GM12878 (cell line): ENCODE measurements around the gene ZMIZ1. TPM values are rescaled to one million over a fixed set of nuclear protein-coding genes. Genes with fewer than 3 reads are reported as not detected.

Experiments used
- ATF7 ChIP-seq: fragments of 450-650 bp; IDR thresholded peaks from 2 replicates; pipeline ENCODE4 v1.6.1; 2016; ENCODE audit warnings: low read depth, mild to moderate bottlenecking
- CEBPB ChIP-seq, 2 experiments: fragments of 150-350 bp in 1 of 2; IDR thresholded peaks; 2 replicates each; pipeline ENCODE4 v1.6.1; 2012 to 2014; ENCODE audit warnings: low read depth in 2 of 2, low read length in 2 of 2, borderline replicate concordance in 1 of 2, inconsistent platforms in 1 of 2
- CEBPZ ChIP-seq: fragments of 150-350 bp; IDR thresholded peaks from 2 replicates; pipeline ENCODE4 v1.6.1; 2016; ENCODE audit warnings: low read depth, low read length
- EED ChIP-seq: sonication (generic); IDR thresholded peaks from 2 replicates; pipeline ENCODE4 v1.6.1; 2016; ENCODE audit warnings: antibody characterized with exemption, low read depth
- ELK1 ChIP-seq: IDR thresholded peaks from 2 replicates; pipeline ENCODE4 v1.6.1; 2012; ENCODE audit warnings: low read depth, low read length, improper control_type of control experiment
- FOS ChIP-seq: IDR thresholded peaks from 3 replicates; pipeline ENCODE4 v1.6.1; 2011; ENCODE audit warnings: borderline replicate concordance; ENCODE audit not compliant: insufficient read length; ENCODE audit errors: extremely low read depth
- IRF3 ChIP-seq: fragments of 450-650 bp; IDR thresholded peaks from 2 replicates; pipeline ENCODE4 v1.6.1; 2014; ENCODE audit warnings: mild to moderate bottlenecking
- IRF4 ChIP-seq: IDR thresholded peaks from 2 replicates; pipeline ENCODE4 v1.6.1; 2011; ENCODE audit warnings: low read depth, low read length
- MAX ChIP-seq: IDR thresholded peaks from 2 replicates; pipeline ENCODE4 v1.6.1; 2012; ENCODE audit warnings: low read depth, low read length, improper control_type of control experiment
- NBN ChIP-seq: fragments of 450-650 bp; IDR thresholded peaks from 2 replicates; pipeline ENCODE4 v1.6.1; 2016
- NFIC ChIP-seq: IDR thresholded peaks from 2 replicates; pipeline ENCODE4 v1.6.1; 2012; ENCODE audit warnings: low read depth, mild to moderate bottlenecking, inconsistent platforms, low read length, moderate library complexity
- NR2C2 ChIP-seq: IDR thresholded peaks from 2 replicates; pipeline ENCODE4 v1.6.1; 2011; ENCODE audit warnings: borderline replicate concordance, low read depth; ENCODE audit not compliant: control insufficient read depth, insufficient read length
- POLR2A ChIP-seq: IDR thresholded peaks from 2 replicates; pipeline ENCODE4 v1.6.1; 2011; ENCODE audit warnings: low read depth, mild to moderate bottlenecking, low read length
- POLR2AphosphoS5 ChIP-seq: IDR thresholded peaks from 2 replicates; pipeline ENCODE4 v1.6.1; 2011; ENCODE audit warnings: mild to moderate bottlenecking, low read length, inconsistent platforms
- SMAD1 ChIP-seq: fragments of 450-650 bp; IDR thresholded peaks from 2 replicates; pipeline ENCODE4 v1.6.1; 2018; ENCODE audit warnings: mild to moderate bottlenecking, low read depth; ENCODE audit not compliant: partially characterized antibody
- SMAD5 ChIP-seq: IDR thresholded peaks from 2 replicates; pipeline ENCODE4 v1.6.1; 2016; ENCODE audit warnings: antibody characterized with exemption, low read depth
- STAT1 ChIP-seq: fragments of 450-650 bp; conservative IDR thresholded peaks from 2 replicates; pipeline ENCODE4 v1.6.1; 2014; ENCODE audit warnings: antibody characterized with exemption, mild to moderate bottlenecking
- TCF12 ChIP-seq: IDR thresholded peaks from 2 replicates; pipeline ENCODE4 v1.6.1; 2011; ENCODE audit warnings: low read depth, mild to moderate bottlenecking, low read length
- TCF7 ChIP-seq: IDR thresholded peaks from 2 replicates; pipeline ENCODE4 v1.6.1; 2014; ENCODE audit warnings: antibody characterized with exemption, borderline replicate concordance
- ZNF622 ChIP-seq: fragments of 450-650 bp; IDR thresholded peaks from 2 replicates; pipeline ENCODE4 v1.6.1; 2017; ENCODE audit warnings: mild to moderate bottlenecking, inconsistent platforms
- polyA plus RNA-seq, 11 experiments: library from polyadenylated mRNA; depleted of rRNA in 4 of 11; unstranded in 6 of 11; stranded (reverse) in 5 of 11; fragments of >200 nt; fragmentation: Nextera tagmentation in 4 of 11; fragmentation: Illumina TruSeq in 1 of 11; extraction: Ambion mirVana in 4 of 11; extraction: Trizol in 1 of 11; gene quantifications; 1 replicate in 1 of 11; 2 replicates in 10 of 11; pipeline versions ENCODE4 v1.2.1 to v1.2.3, GENCODE V29; 2011 to 2016; ENCODE audit warnings: inconsistent platforms in 2 of 11, missing spikeins in 2 of 11, low read depth in 1 of 11
- total RNA-seq, 4 experiments: library from RNA; depleted of rRNA in 3 of 4; stranded (reverse); fragments of >200 nt in 3 of 4; fragmentation: Illumina TruSeq in 1 of 4; extraction: Trizol in 1 of 4; gene quantifications; 2 replicates each; pipeline versions ENCODE4 v1.2.1 to v1.2.3, GENCODE V29; 2013 to 2021

Gene ZMIZ1
- total and polyA plus RNA-seq, 10 of the 15 experiments (the other 5 are each of a cell fraction or from before 2014, with no cell fraction given) = 3.1 to 82.3 (median 14.9) TPM

- TF ChIP-seq ATF7 (0 out of 2 replicates have a peak, but pooled peaks have one; percentile 22), MAX (no peak; the same call in 1 of the 2 replicates), NBN (peak; percentile 69; the same call in 1 of the 2 replicates), IRF4 (no peak), NR2C2 (no peak), STAT1 (no peak), NFIC (no peak; the same call in 1 of the 2 replicates), TCF12 (peak; percentile 93), IRF3 (no peak), ELK1 (no peak), EED (peak; percentile 58; the same call in 1 of the 2 replicates), TCF7 (no peak), POLR2A (peak; percentile 56; the same call in 1 of the 2 replicates), POLR2AphosphoS5 (peak; percentile 73), CEBPZ (no peak), ZNF622 (no peak), CEBPB (IDR thresholded peaks at IDR 0.05; ENCODE audit: borderline replicate concordance in 1 of 2, low read depth in 2 of 2, low read length in 2 of 2) (no peak), SMAD1 (no peak), FOS (no peak), SMAD5 (no peak)
Measured at GRCh38 chr10:79316671-79317431, 248.1 kb downstream of the ZMIZ1 start (continued).
